C4-2B (cell line): Measurements from ENCODE around the gene CD300LG.

Experiments used
- H3K27ac ChIP-seq: fragments of 450-650 bp; 2 replicates; pipeline ENCODE4 v1.5.1; 2017
- ZFX ChIP-seq: fragments of 450-650 bp; IDR thresholded peaks from 2 replicates; pipeline ENCODE4 v1.6.1; 2017
- TF ChIP-seq, protein P1 (sequence below): fragments of 450-650 bp; conservative IDR thresholded peaks from 2 replicates; pipeline ENCODE4 v1.5.1; 2017; ENCODE audit warnings: mild to moderate bottlenecking

The CD300LG gene

DNA sequence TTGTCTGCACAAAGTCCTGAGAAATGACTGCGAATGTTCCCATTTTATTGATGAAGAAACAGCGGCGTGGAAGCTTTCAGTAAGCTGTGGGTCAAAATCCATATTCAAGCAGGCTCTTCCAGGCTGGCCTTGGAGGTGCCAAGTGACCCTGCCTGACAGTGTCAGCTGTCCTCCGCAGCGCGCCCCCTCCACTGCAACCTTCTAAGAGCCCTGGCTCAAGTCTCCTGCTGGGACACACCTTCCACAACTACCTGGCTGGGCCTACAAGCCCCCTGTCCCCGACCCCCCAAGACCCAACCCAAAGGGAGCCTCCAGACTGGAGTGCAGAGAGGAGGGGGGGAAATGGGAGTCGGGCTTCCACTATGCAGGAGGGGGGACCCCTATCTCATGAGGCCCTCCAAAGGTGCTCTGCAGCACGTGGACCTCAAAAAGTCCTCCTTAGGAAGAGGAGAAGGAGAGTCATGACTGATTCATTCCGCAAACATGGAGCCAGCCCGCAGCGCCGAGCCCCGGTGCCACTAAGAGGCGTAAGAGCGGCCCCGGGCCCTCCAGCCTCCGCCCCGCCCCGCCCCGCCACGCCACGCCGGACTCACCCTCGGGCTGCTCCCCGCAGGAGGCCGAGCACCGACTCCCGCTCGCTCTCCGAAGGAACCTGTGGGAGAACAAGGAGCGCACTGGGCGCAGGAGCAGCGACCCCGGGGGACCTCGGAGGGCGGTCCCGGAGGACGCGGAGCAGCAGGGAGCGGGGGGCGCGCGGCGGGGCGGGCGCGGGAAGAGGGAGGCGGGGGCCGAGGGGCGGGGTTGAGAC is 14.6 kb upstream of the CD300LG start:
- no peak for TF ChIP-seq ZFX
- TF ChIP-seq, protein P1, sequence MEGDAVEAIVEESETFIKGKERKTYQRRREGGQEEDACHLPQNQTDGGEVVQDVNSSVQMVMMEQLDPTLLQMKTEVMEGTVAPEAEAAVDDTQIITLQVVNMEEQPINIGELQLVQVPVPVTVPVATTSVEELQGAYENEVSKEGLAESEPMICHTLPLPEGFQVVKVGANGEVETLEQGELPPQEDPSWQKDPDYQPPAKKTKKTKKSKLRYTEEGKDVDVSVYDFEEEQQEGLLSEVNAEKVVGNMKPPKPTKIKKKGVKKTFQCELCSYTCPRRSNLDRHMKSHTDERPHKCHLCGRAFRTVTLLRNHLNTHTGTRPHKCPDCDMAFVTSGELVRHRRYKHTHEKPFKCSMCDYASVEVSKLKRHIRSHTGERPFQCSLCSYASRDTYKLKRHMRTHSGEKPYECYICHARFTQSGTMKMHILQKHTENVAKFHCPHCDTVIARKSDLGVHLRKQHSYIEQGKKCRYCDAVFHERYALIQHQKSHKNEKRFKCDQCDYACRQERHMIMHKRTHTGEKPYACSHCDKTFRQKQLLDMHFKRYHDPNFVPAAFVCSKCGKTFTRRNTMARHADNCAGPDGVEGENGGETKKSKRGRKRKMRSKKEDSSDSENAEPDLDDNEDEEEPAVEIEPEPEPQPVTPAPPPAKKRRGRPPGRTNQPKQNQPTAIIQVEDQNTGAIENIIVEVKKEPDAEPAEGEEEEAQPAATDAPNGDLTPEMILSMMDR = no peak
- H3K27ac ChIP-seq = peak overlapping the region; percentile 75

DNA sequence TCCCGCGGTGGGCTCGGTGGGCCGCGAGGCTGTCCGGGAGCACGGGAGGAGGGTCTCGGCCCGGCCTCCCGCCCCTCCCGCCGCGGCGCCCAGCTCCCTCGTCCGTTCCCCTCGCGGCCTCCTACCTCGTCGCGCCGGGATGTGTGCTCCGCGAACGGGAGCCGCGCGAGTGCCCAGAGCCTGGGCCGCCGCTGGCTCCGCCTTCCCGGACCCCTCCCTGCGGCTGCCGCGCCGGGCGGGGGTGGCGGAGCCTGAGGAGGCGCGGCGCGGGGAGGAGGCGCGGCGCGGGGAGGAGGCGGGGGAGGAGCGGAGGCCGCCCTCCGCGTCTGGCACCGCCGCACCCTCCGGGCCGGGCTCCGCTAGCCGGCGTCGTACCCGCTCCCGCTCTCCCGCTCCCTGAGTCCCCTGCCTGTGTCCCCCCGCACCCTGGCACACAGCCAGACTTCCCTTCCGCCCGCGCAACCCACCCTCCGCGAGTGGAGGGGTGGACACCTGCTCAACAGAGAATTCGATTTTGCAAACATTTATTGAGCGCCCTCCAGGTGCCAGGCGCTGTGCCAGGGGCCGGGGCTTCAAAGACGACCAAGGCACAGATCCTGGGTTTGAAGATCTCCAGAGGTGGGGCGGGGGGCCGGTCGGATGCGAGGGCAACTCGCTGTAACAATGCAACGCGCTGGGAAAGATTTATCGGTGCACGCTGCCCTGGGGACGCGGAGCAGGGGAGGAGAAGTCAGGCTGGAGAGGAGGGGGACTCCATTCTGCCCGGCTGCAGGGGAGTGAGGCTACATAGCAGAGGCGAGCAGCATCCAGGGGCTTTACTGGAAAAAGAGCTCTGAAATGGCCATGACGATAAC is 13.8 kb upstream of the CD300LG start, which contains the start of gene MPP3:
TSS of gene MPP3 (minus strand) at position 171 of the 854 bp plus-strand sequence. CDS start 1,240 bp downstream, outside the sequence.
- peak within 1 kb of the TSS; percentile 75 for H3K27ac ChIP-seq

GRCh38 chr17:43834106-43834505 is 12.9 kb upstream of the CD300LG start:
- H3K27ac ChIP-seq = peak overlapping the region; percentile 75; the same call in 1 of the 2 replicates
- no peak for TF ChIP-seq ZFX
- TF ChIP-seq, protein P1 = no peak

More for the DNA sequence above, 13.8 kb upstream of the CD300LG start, which contains the start of gene MPP3:
- peak; percentile 79; the same call in 1 of the 2 replicates for TF ChIP-seq ZFX
- TF ChIP-seq, protein P1 = no peak; the same call in 1 of the 2 replicates

- peak overlapping the region; percentile 84 for H3K27ac ChIP-seq
- TF ChIP-seq, protein P1 = no peak
- TF ChIP-seq ZFX = no peak
These were observed 7.3 kb upstream of the CD300LG start for GRCh38 chr17:43839670-43840108.

GRCh38 chr17:43840814-43841213 is 6.2 kb upstream of the CD300LG start:
- H3K27ac ChIP-seq = peak overlapping the region; percentile 84
- TF ChIP-seq ZFX = no peak
- TF ChIP-seq, protein P1 = peak; percentile 42

GRCh38 chr17:43841282-43841681 is 5.7 kb upstream of the CD300LG start:
- TF ChIP-seq ZFX = no peak
- TF ChIP-seq, protein P1 = no peak
- H3K27ac ChIP-seq = peak overlapping the region; percentile 84; the same call in 1 of the 2 replicates

DNA sequence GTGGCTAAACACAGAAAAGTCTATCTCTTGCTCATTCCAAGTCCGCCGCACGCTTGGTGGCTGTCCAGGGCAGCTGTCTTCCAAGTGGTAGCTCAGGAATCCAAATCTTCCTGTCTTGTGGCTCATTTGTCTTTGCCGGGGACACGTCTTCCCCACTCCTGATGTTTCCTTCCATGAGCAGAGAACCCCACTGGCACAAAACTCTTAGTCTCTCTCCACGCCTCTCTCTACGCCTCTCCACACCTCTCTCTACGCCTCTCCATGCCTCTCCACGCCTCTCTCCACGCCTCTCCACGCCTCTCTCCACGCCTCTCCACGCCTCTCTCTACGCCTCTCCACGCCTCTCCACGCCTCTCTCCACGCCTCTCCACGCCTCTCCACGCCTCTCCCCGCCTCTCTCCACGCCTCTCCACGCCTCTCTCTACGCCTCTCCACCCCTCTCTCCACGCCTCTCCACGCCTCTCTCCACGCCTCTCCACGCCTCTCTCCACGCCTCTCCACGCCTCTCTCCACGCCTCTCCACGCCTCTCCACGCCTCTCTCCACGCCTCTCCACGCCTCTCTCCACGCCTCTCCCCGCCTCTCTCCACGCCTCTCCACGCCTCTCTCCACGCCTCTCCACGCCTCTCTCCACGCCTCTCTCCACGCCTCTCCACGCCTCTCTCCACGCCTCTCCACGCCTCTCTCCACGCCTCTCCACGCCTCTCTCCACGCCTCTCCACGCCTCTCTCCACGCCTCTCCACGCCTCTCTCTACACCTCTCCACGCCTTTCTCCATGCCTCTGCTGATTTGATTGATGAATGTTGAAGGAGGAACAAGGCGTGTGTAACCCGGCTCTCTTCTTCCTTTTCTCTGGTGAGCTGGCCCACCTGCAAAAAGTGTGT is 4.6 kb upstream of the CD300LG start:
- H3K27ac ChIP-seq = peak overlapping the region; percentile 24; the same call in 1 of the 2 replicates
